ENCODE results near the gene PDE2A.

PDE2A gene

DNA sequence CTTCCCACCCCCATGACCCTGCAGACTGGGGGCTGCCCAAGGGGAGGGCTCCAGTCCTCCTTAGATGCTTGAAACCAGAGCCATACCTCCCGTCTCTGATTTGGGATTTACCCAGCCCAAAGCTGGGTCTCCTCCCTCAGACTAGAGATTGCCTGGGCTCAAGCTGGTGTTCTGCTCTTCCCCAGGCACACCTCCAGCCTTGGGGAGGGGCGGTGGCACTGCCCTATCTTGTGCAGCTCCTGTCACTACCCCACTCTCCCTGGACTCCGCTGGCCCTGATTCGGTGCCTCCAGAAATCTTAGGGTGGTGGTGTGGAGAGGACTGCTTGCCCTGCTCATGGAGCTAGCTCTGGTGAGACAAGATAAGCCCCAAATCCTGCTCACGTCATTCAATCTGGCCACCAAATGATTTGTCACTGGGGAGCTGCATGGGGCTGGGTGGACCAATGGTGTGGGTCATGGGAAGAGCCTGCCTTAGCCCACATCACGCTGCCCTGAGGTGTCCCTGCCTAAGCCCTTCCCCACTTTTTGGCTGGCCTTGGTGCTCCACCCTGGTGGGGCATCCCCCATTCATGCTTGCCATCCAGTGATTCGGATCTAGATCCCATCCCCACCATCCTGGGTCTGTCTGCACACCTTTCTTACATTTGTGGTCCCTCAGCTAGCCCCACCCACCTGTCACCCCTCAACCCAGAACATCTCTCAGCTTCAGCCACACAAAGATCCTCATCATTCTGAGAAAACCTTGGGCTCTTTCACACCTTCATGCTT lies 87.7 kb downstream of the PDE2A start:
- DNase-seq: no peak

DNA sequence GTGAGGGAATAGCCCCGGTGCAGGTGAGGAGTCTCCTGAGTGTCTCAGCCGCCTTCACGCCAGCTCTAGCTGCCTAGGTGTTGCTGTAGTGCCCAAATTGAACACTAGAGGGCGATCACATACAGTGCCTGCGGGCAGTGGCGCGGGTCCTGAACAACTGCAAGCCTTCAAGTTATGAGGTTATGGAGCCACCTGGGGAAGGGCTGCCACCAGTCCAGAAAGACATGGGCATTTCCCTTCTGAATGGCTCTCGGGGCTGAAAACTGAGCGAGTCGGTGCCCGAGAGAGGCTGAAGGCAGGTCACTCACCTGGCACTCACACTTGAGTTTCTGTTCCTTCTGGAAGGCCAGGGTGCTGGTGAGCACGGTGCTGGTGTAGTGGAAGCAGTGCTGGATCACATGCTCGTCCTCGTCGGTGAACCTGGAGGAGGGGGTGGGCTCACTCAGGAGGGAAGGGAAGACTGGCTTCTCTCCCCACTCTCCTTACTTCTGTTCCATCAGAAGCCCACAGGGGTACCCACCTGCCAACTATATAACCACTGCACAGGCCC lies 88.4 kb downstream of the PDE2A start:
- peak; percentile 40 for DNase-seq

GRCh38 chr11:72584939-72585597 lies 89.2 kb downstream of the PDE2A start:
- DNase-seq: no peak

DNA sequence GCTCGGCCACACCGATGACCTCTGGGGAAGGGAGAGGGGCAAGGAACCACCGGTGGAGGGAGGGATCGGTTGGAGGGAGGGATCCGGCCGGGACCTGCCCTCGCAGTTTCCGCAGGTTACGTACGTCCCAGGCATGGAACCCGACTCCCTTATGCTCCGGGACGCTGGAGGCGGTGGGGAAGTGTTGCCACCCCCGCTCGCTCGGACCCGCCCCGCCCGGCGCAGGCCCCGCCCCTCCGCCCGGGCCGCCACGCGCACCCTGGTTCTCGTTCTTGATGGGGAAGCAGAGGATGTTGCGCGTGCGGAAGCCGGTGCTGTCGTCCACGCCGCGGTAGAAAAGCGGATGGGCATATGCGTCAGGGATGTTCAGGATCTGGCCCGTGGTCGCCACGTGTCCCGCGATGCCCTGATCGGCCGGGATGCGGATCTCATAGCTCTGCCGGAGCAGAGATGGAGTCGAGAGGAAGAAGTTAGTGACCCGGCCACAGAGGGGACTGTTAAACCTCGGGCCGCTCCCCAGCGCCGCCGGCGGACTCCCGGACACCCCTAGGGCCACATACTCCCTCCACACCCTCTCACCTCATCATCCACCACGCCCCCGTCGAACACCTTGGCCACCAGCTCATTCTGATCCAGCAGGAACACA lies 89.8 kb downstream of the PDE2A start:
- DNase-seq: peak; percentile 21

DNA sequence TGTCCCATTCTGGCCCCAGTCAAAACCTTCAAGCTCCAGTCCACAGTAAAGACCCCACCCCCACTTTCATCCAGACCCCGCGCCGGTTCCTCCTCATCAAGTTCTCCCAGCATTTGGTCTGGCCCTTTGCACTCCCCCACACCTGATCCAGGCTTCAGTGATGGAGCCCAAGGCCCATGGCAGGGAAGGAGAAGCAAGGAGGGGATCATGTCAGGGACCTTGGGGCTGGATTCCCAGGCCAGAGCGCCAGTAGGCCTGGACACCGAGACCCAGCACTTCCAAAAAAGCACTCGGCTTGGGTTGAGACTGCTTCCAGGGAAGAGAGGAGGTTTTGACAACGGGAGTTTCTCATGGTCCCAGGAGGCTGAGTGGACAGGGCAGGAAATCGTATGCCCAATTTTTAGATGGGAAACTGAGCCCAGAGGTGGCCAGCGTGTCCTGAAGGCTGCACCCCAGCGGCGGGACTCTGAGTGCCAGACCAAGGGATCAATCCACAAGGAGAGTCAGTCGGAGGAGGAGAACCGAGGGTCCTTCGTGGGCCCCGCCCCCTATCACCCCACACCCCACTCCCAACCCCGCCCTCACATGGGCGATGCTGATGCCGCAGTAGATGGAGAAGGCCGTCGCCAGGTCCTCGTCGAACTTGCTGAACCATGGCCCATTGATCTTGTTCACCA lies 90.5 kb downstream of the PDE2A start:
- no peak for DNase-seq

DNA sequence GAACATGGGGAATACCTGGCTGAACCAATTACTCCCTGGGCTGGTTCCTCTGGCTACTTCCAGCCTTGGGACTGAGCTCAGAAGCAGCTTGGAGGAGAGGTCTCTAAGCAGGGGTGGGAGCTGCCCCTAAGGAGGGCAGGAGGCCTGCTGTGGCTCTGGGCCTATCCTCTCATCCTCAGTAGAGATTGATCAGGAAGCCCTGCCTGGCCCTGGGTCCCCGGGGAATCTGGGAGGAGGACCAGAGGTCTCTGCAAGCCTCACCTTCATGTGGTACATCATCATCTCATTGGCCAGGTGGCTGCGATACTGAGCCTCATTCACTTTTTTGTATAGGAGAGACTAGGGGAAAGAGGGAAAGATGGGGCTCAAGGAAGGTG lies 91.1 kb downstream of the PDE2A start:
- DNase-seq: no peak

- DNase-seq: no peak
Measured at GRCh38 chr11:72582206-72583176, 91.7 kb downstream of the PDE2A start.

DNA sequence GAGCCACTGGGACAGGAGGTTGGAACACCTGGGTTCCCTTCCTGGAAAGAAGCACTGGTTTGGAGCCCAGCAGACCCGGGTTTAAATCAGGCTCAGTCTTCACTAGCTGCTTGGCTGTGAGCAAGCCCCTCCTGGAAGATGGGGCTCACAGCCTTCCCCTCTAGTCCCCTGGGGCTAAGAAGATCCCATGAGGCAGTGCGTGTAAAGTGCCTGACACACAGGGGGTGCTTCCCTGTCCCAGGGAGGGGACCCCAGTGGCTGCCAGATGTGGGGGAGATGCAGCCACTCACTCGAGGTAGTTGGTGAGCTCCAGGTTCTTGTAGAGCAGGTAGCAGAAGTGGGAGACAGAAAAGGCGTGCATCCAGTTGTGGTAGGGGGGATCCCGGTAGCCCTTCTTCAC lies 93.2 kb downstream of the PDE2A start:
- no peak for DNase-seq

GRCh38 chr11:72580642-72580950 lies 93.6 kb downstream of the PDE2A start:
- no peak for DNase-seq

GRCh38 chr11:72579816-72580641 lies 94.2 kb downstream of the PDE2A start:
- DNase-seq: no peak

GRCh38 chr11:72578991-72579815 lies 95.0 kb downstream of the PDE2A start:
- DNase-seq: no peak

DNA sequence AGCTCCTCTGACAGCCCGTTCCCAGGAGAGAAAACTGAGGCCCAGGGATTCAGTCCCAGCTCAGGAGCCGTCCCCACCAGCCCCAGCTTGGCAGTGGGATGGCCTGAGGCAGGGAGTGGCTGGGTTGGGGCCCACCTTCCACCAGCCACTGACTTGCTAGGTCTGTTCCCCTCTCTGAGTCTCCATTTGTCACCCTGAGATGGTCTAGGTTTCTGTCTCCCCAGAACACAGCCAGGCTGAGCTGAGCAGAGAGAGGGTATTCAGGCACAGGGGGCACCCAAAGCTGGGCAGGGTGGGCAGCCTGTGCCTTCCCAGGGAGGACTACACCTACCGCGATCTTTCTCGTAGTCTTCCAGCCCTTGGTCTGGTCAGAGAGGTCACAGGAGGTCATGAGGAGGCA lies 95.7 kb downstream of the PDE2A start:
- no peak for DNase-seq

DNA sequence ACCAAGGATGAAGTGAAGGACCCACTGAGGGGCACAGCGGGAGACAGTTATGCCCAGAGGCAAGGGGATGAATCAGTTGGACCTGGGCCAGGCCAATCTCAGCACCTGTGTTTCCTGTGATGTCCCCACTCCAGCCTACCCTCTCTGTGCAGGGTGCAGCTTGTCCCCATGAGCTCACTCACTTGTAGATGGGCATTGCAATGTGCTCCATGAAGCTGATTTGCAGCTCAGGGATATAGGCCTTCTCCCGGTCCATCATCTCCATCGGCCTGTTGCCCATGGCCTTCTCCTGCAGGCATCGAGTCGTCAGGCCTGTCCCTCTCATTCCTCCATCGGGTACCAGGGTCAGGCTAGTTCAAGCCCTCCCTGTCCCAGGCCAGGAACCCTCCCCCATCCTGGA lies 96.2 kb downstream of the PDE2A start:
- no peak for DNase-seq

- DNase-seq: no peak
Measured at GRCh38 chr11:72577271-72577721, 96.9 kb downstream of the PDE2A start.

GRCh38 chr11:72576661-72577060 lies 97.6 kb downstream of the PDE2A start:
- DNase-seq: no peak

GRCh38 chr11:72576243-72576595 lies 98.0 kb downstream of the PDE2A start:
- no peak for DNase-seq

DNA sequence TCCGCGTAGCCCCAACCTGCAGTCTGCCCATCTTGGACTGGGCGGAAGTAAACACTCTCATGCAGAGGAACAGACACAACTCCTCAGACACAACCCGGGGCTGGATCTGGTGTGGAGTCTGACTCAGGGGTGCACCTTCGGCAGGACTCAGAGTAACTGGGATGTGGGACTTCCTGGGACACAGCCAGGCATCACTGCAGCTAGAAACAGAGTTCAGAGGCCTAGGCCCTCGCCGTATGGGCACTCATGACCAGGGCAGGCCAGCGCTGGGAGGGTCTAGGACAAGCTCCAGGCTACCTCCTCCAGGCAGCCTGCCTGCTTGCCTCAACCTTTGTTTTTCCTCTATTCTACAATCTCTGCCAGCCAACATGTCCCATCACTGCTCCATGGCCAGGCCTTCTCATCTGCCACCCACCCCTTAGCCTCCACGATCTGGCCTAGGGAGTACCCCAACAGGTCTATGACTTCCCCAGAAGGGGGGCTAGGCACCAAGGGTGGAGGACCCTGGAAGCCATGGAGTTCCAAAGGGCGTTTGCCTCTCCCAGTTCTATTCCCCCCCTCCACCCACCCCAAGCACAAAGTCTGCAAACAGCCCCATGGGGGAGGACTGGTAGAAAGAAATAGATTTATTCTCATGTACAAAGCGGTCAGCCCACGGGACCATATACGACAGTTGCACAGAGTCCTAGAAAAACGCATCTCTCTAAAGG lies 98.5 kb downstream of the PDE2A start:
- DNase-seq: no peak

- no peak for DNase-seq
Measured at GRCh38 chr11:72574548-72575460, 99.4 kb downstream of the PDE2A start.
